K562 (cell line): Measurements from ENCODE around the gene DMAC1. TPM values are rescaled to one million over a fixed set of nuclear protein-coding genes. Genes with fewer than 3 reads are reported as not detected.

Source experiments
- CHCHD3 ChIP-seq: fragments of 250-450 bp; sonication (Bioruptor Pico); IDR thresholded peaks from 2 replicates; pipeline ENCODE4 v2.1.2; 2022; ENCODE audit warnings: mild to moderate bottlenecking
- DIDO1 ChIP-seq: fragments of 450-650 bp; IDR thresholded peaks from 2 replicates; pipeline ENCODE4 v1.6.1; 2016; ENCODE audit warnings: low read depth, missing biosample characterization, missing genetic modification characterization
- FOXJ2 ChIP-seq: fragments of 200-800 bp; sonication (Bioruptor generic); IDR thresholded peaks from 2 replicates; pipeline ENCODE4 v1.6.1; 2016; ENCODE audit warnings: missing genetic modification characterization, missing compliant biosample characterization
- FOXK2 ChIP-seq, 2 experiments: fragments of 450-650 bp; IDR thresholded peaks in 1 of 2; conservative IDR thresholded peaks in 1 of 2; 2 replicates each; pipeline ENCODE4 v1.6.1; 2016; ENCODE audit warnings: low read depth in 2 of 2, mild to moderate bottlenecking in 1 of 2
- FOXM1 ChIP-seq, 2 experiments: fragments of 450-650 bp in 1 of 2; sonication (generic) in 1 of 2; formaldehyde crosslinking in 1 of 2; IDR thresholded peaks; 2 replicates each; pipeline versions ENCODE4 v1.6.1 to v1.9.0; 2017 to 2022; ENCODE audit warnings: low read depth in 2 of 2, mild to moderate bottlenecking in 2 of 2, missing genetic modification reagents in 1 of 2, moderate library complexity in 1 of 2
- HDGF ChIP-seq: fragments of 450-650 bp; IDR thresholded peaks from 2 replicates; pipeline ENCODE4 v1.6.1; 2016
- ILK ChIP-seq: fragments of 450-650 bp; IDR thresholded peaks from 2 replicates; pipeline ENCODE4 v1.6.1; 2016; ENCODE audit warnings: missing genetic modification characterization, low read depth, mild to moderate bottlenecking, missing compliant biosample characterization, moderate library complexity, borderline replicate concordance
- KLF1 ChIP-seq: fragments of 450-650 bp; IDR thresholded peaks from 2 replicates; pipeline ENCODE4 v1.6.1; 2016; ENCODE audit warnings: missing genetic modification characterization, missing compliant biosample characterization
- RBM25 ChIP-seq: fragments of 200-400 bp; formaldehyde crosslinking; IDR thresholded peaks from 2 replicates; pipeline ENCODE4 v1.6.1; 2018; ENCODE audit warnings: low read length, low read depth, moderate library complexity; ENCODE audit not compliant: severe bottlenecking
- SMARCE1 ChIP-seq: fragments of 450-650 bp; IDR thresholded peaks from 2 replicates; pipeline ENCODE4 v1.7.1; 2016; ENCODE audit warnings: mild to moderate bottlenecking
- TCFL5 ChIP-seq: fragments of 250-450 bp; sonication (Bioruptor Pico); conservative IDR thresholded peaks from 2 replicates; pipeline ENCODE4 v1.6.1; 2021; ENCODE audit warnings: mild to moderate bottlenecking, moderate library complexity, matching md5 sums
- TEAD4 ChIP-seq, 2 experiments: sonication (generic) in 1 of 2; formaldehyde crosslinking in 1 of 2; IDR thresholded peaks; 2 replicates each; pipeline versions ENCODE4 v1.6.1 to v1.8.0; 2012 to 2022; ENCODE audit warnings: borderline replicate concordance in 1 of 2, inconsistent platforms in 1 of 2, low read length in 1 of 2, mild to moderate bottlenecking in 1 of 2, missing genetic modification reagents in 1 of 2
- THRAP3 ChIP-seq: fragments of 450-650 bp; IDR thresholded peaks from 2 replicates; pipeline ENCODE4 v1.6.1; 2016; ENCODE audit warnings: mild to moderate bottlenecking, inconsistent platforms, borderline replicate concordance
- ZKSCAN3 ChIP-seq: fragments of 250-450 bp; sonication (Bioruptor Pico); IDR thresholded peaks from 2 replicates; pipeline ENCODE4 v1.4.0; 2020
- ZNF354B ChIP-seq: fragments of 250-450 bp; sonication (Bioruptor Pico); IDR thresholded peaks from 2 replicates; pipeline ENCODE4 v1.4.0; 2020
- ZNF668 ChIP-seq: fragments of 250-450 bp; sonication (Bioruptor Pico); IDR thresholded peaks from 2 replicates; pipeline ENCODE4 v1.8.0; 2022; ENCODE audit warnings: mild to moderate bottlenecking, inconsistent platforms
- polyA plus RNA-seq, 8 experiments: library from polyadenylated mRNA; depleted of rRNA in 4 of 8; stranded (reverse) in 5 of 8; unstranded in 3 of 8; fragments of >200 nt; fragmentation: Nextera tagmentation in 2 of 8; fragmentation: Illumina TruSeq in 1 of 8; extraction: Ambion mirVana in 2 of 8; extraction: Trizol in 1 of 8; gene quantifications; 2 replicates each; pipeline versions ENCODE4 v1.2.1 to v1.2.3, GENCODE V29; 2011 to 2014; ENCODE audit warnings: inconsistent platforms in 1 of 8, missing spikeins in 1 of 8
- total RNA-seq, 7 experiments: library from RNA; depleted of rRNA in 6 of 7; stranded (reverse); fragments of >200 nt in 6 of 7; fragmentation: Illumina TruSeq in 2 of 7; extraction: Trizol in 2 of 7; gene quantifications; 2 replicates each; pipeline versions ENCODE4 v1.2.1 to v1.2.3, GENCODE V29; 2011 to 2021; ENCODE audit warnings: low replicate concordance in 1 of 7
- TF ChIP-seq, protein P1 (sequence below): sonication (generic); formaldehyde crosslinking; IDR thresholded peaks from 2 replicates; pipeline ENCODE4 v1.8.0; 2022; ENCODE audit warnings: missing genetic modification reagents, mild to moderate bottlenecking, moderate library complexity, borderline replicate concordance
- TF ChIP-seq, protein P2 (sequence below): fragments of 450-650 bp; IDR thresholded peaks from 2 replicates; pipeline ENCODE4 v1.7.0; 2016; ENCODE audit warnings: borderline replicate concordance
- TF ChIP-seq, protein P3 (sequence below), 2 experiments: fragments of 450-650 bp; IDR thresholded peaks; 2 replicates each; pipeline ENCODE4 v1.6.1; 2016
- TF ChIP-seq, protein P4 (sequence below): fragments of 250-450 bp; sonication (Bioruptor Pico); IDR thresholded peaks from 2 replicates; pipeline ENCODE4 v1.4.0; 2020

The DMAC1 gene
- total and polyA plus RNA-seq, 9 of the 15 experiments (the other 6 are each of a cell fraction or from before 2014, with no cell fraction given) = 15.9 to 94.4 (median 38.4) TPM

DNA sequence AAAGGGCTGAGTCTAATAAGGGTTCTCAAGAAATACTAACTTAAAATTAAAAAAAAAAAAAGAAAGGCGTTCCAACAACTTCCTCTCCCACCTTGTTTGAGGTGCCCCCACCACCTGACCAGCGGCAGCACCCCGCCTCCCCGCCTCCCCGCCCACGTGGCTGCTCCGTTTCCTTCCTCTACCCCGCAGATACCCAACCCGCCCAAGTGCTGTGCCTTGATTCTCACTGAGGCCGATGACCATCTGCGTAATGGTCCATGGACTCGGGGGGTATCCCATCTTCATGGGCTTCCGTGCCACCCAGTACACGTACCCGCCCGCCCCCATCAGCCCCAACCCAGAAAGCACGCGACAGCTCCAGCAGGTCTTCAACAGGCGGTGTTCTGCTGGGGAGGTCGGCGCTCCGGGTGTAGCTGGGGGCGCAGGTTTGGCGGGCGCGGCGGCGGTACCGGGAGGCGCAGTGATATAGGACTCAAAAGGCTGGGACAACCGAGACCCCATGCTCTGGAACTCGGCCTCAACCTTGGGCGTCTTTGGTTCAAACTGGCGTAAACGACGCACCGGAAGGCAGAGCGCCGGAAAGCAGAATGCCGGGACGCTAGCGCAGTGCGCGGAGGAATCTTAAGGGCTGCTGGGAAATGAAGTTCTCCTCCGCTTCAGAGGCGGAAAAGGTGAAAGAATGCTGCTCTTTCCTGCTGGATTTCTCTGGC, at the start of gene DMAC1 (continued):
- no peak for TF ChIP-seq RBM25
- TF ChIP-seq FOXM1 (IDR thresholded peaks at IDR 0.05; ENCODE audit: low read depth) = no peak
- TF ChIP-seq FOXM1 (CRISPR knock-in tag; IDR thresholded peaks at IDR 0.05; ENCODE audit: low read depth) = no peak
- TF ChIP-seq TEAD4 (IDR thresholded peaks at IDR 0.05; ENCODE audit: low read length) = no peak; the same call in 1 of the 2 replicates
- TF ChIP-seq TEAD4 (CRISPR knock-in tag; IDR thresholded peaks at IDR 0.05; ENCODE audit: borderline replicate concordance) = no peak
- no peak for TF ChIP-seq TCFL5 (CRISPR knock-in tag)
- TF ChIP-seq, protein P1, sequence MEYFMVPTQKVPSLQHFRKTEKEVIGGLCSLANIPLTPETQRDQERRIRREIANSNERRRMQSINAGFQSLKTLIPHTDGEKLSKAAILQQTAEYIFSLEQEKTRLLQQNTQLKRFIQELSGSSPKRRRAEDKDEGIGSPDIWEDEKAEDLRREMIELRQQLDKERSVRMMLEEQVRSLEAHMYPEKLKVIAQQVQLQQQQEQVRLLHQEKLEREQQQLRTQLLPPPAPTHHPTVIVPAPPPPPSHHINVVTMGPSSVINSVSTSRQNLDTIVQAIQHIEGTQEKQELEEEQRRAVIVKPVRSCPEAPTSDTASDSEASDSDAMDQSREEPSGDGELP (CRISPR knock-in tag) = 0 out of 2 replicates have a peak, but pooled peaks have one; percentile 22
- TF ChIP-seq, protein P2, sequence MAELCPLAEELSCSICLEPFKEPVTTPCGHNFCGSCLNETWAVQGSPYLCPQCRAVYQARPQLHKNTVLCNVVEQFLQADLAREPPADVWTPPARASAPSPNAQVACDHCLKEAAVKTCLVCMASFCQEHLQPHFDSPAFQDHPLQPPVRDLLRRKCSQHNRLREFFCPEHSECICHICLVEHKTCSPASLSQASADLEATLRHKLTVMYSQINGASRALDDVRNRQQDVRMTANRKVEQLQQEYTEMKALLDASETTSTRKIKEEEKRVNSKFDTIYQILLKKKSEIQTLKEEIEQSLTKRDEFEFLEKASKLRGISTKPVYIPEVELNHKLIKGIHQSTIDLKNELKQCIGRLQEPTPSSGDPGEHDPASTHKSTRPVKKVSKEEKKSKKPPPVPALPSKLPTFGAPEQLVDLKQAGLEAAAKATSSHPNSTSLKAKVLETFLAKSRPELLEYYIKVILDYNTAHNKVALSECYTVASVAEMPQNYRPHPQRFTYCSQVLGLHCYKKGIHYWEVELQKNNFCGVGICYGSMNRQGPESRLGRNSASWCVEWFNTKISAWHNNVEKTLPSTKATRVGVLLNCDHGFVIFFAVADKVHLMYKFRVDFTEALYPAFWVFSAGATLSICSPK = no peak
- 0 out of 2 replicates have a peak, but pooled peaks have one; percentile 32 for TF ChIP-seq DIDO1 (tag)
- no peak for TF ChIP-seq SMARCE1
- no peak for TF ChIP-seq HDGF
- TF ChIP-seq, protein P3, sequence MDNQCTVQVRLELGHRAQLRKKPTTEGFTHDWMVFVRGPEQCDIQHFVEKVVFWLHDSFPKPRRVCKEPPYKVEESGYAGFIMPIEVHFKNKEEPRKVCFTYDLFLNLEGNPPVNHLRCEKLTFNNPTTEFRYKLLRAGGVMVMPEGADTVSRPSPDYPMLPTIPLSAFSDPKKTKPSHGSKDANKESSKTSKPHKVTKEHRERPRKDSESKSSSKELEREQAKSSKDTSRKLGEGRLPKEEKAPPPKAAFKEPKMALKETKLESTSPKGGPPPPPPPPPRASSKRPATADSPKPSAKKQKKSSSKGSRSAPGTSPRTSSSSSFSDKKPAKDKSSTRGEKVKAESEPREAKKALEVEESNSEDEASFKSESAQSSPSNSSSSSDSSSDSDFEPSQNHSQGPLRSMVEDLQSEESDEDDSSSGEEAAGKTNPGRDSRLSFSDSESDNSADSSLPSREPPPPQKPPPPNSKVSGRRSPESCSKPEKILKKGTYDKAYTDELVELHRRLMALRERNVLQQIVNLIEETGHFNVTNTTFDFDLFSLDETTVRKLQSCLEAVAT (IDR thresholded peaks at IDR 0.05) = no peak
- no peak for TF ChIP-seq CHCHD3 (CRISPR knock-in tag)
- TF ChIP-seq, protein P4, sequence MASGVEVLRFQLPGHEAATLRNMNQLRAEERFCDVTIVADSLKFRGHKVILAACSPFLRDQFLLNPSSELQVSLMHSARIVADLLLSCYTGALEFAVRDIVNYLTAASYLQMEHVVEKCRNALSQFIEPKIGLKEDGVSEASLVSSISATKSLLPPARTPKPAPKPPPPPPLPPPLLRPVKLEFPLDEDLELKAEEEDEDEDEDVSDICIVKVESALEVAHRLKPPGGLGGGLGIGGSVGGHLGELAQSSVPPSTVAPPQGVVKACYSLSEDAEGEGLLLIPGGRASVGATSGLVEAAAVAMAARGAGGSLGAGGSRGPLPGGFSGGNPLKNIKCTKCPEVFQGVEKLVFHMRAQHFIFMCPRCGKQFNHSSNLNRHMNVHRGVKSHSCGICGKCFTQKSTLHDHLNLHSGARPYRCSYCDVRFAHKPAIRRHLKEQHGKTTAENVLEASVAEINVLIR = no peak
- no peak for TF ChIP-seq FOXJ2 (tag)
- no peak for TF ChIP-seq ZNF668 (CRISPR knock-in tag)
- TF ChIP-seq THRAP3 = no peak
- no peak for TF ChIP-seq ZNF354B (CRISPR knock-in tag)
- 0 out of 4 replicates have a peak, but pooled peaks of 1 of the 2 experiments have one; percentile 13 for TF ChIP-seq FOXK2 (conservative IDR thresholded peaks at IDR 0.05 in 1 of 2, IDR thresholded peaks at IDR 0.05 in 1 of 2; ENCODE audit: low read depth in 2 of 2)
- no peak for TF ChIP-seq KLF1 (tag)
- TF ChIP-seq ILK (tag) = no peak
- no peak for TF ChIP-seq ZKSCAN3 (CRISPR knock-in tag)
